Mammary epithelial cell (primary cell): Measurements from ENCODE around the gene SSBP2.

Experiments
- EZH2 ChIP-seq: IDR thresholded peaks from 2 replicates; pipeline ENCODE4 v1.6.1; 2012; ENCODE audit warnings: low read length, inconsistent platforms, borderline replicate concordance
- TF ChIP-seq, protein P1 (sequence below), 2 donors: IDR thresholded peaks in 1 of 2; conservative IDR thresholded peaks in 1 of 2; 2 replicates each; pipeline ENCODE4 v1.5.1; 2011 to 2012; ENCODE audit warnings: inconsistent platforms in 2 of 2, low read length in 2 of 2, mild to moderate bottlenecking in 2 of 2, control low read depth in 1 of 2, low read depth in 1 of 2; ENCODE audit not compliant: insufficient read depth in 1 of 2; ENCODE audit errors: extremely low read depth in 1 of 2

DNA sequence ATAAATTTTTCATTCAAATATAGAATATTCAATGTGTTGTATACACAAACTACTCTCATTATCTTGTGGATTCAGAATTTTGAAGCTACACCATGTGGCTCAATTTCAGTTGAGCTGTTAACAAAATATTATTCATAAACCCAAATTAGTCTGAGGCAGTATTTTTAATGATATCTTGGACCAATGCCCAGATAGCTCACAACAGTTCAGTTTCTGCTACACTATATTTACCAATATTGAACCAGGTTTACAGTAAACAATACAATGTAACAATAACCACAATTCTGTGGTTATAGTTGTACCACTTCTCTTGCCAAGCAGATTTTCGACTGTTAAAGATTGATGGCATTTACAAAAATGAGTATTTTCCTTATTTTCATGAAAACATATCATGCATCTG lies 99.9 kb downstream of the SSBP2 start:
- no peak for TF ChIP-seq EZH2
- TF ChIP-seq, protein P1, sequence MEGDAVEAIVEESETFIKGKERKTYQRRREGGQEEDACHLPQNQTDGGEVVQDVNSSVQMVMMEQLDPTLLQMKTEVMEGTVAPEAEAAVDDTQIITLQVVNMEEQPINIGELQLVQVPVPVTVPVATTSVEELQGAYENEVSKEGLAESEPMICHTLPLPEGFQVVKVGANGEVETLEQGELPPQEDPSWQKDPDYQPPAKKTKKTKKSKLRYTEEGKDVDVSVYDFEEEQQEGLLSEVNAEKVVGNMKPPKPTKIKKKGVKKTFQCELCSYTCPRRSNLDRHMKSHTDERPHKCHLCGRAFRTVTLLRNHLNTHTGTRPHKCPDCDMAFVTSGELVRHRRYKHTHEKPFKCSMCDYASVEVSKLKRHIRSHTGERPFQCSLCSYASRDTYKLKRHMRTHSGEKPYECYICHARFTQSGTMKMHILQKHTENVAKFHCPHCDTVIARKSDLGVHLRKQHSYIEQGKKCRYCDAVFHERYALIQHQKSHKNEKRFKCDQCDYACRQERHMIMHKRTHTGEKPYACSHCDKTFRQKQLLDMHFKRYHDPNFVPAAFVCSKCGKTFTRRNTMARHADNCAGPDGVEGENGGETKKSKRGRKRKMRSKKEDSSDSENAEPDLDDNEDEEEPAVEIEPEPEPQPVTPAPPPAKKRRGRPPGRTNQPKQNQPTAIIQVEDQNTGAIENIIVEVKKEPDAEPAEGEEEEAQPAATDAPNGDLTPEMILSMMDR (conservative IDR thresholded peaks at IDR 0.05 in 1 of 2, IDR thresholded peaks at IDR 0.05 in 1 of 2; ENCODE audit: extremely low read depth in 1 of 2, insufficient read depth in 1 of 2, low read depth in 1 of 2, low read length in 2 of 2), result no peak
